ENCODE results near the gene LGMN.
"Not testable (repeated sequence)": the region's sequence is repeated elsewhere in the genome, so short reads cannot be mapped to it uniquely, and the experiment has no call there.

LGMN gene

GRCh38 chr14:92748259-92749016, at the start of gene LGMN:
Gene LGMN, minus strand, starts transcription at chr14:92748627. Its CDS starts 15,841 bp downstream, at chr14:92732786.
- peak; percentile 88 for DNase-seq

DNA sequence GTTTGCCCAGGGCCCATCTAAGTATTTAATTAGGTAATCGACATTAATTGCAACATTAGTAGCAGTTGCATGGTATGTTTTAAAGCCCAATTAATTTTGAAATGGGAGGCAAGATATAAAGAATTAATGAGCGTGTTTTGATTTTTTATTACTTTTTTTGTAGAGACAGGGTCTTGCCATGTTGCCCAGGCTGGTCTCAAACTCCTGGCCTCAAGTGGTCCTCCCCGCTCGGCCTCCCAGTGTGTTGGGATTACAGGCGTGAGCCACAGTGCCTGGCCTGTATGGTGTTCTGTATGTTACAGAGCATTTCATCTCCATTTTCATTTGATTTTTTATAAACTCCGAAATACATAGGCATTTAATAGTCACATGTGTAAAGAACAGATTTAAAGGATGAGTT, 46.5 kb upstream of the LGMN start:
- DNase-seq, result no peak

- DNase-seq, result no peak
These were observed 46.1 kb upstream of the LGMN start for GRCh38 chr14:92794547-92794941.

GRCh38 chr14:92793709-92794546, 45.5 kb upstream of the LGMN start, which contains the start of gene GOLGA5:
Gene GOLGA5, plus strand, starts transcription at chr14:92794305. Its CDS starts 3,133 bp downstream, at chr14:92797438.
- DNase-seq, result peak; percentile 97

GRCh38 chr14:92792885-92793284, 44.5 kb upstream of the LGMN start:
- no peak for DNase-seq

- no peak for DNase-seq
These were observed 41.1 kb upstream of the LGMN start for GRCh38 chr14:92789457-92790089.

GRCh38 chr14:92787554-92787953, 39.1 kb upstream of the LGMN start:
- no peak for DNase-seq

- DNase-seq, result no peak
These were observed 38.0 kb upstream of the LGMN start for GRCh38 chr14:92786427-92786756.

DNA sequence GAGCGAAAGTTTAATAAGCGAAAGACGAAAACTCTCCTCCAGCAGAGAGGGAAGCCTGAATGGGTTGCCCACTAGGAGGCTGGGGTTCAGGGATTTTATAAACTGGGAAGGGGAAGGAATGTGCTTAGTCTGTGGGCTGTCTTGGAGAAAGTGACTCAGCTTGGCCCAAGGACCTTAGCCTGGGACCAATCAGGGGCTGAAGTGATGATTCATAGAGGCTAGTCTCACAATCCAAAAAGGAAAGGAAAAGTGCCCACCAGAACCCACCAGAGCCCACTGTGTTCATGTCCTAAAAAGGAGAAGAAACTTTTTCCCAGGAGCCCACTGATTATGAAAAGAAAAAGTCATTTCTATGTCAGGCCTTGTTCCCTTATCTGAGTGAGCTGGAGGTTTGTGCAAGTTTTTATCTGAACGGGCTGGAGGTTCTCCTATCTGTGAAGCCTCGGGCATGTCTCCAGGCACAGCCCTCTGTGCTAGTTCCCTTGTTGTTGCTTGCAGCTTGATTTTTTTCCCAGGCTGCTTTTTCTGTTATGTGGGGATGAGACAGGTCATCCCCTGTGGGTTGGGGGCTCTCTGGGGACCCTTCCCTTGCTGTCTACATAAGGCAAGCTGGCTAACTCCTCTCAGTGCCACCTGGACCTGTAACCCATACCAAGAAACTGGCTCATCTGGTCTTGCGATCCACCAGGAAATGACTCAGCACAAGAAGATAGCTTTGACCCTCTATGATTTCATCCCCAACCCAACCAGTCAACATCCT, 37.4 kb upstream of the LGMN start:
- no peak for DNase-seq

DNA sequence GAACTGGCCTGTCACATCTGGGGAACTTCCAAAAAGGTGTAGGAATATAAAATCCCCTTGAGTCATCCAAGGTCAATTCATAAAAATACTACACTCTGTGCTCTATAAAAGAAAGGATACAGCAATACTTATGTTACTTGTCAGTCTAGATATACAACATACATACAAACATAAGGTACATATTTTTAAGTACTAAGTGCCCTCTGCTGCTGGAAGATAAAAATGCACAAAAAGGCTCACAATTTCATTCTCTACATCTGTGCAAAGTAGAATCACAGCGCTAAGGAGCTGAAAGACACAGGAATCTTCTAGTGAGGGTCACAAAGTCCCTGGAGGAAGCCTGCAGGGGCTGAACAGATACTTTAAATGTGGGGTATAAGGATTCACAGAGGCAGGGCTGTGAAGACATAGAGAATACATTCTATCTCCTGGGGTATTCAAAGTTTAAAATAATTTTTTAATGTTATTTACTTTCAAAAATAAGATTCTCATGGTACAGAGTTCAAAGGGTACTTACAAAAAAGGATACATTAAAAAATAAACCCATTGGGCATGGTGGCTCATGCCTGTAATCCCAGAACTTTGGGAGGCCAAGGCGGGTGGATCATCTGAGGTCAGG, 35.5 kb upstream of the LGMN start:
- peak; percentile 31 for DNase-seq

GRCh38 chr14:92781350-92781749, 32.9 kb upstream of the LGMN start:
- DNase-seq, result no peak

DNA sequence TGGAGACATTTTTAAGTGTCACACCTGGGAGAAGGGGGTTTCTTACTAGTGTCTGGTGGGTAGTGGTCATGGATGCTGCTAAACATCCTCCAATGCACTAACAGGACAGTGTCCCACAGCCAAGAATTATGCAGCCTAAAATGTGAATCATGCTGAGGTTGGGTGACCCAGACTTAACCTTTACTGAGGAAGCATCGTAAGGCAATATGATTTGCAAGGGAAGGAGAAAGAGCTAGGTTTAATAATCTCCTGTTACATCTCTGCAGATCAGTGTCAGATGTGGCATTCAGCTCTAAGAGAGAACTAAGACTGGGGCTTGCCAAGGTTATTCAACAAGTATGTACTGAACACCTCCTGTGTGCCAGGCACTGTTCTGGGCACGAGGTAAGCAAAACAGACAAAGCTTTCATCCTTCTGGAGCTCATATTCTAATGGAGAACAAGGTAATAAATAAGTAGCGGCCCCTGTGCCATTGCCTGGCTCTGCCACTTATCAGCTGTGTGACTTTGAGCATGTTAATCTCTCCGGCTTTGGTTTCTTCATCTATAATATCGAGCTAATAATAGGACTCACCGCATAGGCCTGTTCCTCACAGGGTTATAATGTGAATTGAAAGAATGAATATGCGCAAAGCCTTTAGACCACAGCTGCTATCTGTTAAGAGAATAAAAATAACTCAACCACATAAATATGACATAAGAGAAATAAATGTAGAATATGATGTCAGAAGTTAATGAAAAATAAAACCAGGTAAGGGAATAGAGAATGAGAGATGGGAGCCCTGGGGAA, 32.2 kb upstream of the LGMN start:
- no peak for DNase-seq

DNA sequence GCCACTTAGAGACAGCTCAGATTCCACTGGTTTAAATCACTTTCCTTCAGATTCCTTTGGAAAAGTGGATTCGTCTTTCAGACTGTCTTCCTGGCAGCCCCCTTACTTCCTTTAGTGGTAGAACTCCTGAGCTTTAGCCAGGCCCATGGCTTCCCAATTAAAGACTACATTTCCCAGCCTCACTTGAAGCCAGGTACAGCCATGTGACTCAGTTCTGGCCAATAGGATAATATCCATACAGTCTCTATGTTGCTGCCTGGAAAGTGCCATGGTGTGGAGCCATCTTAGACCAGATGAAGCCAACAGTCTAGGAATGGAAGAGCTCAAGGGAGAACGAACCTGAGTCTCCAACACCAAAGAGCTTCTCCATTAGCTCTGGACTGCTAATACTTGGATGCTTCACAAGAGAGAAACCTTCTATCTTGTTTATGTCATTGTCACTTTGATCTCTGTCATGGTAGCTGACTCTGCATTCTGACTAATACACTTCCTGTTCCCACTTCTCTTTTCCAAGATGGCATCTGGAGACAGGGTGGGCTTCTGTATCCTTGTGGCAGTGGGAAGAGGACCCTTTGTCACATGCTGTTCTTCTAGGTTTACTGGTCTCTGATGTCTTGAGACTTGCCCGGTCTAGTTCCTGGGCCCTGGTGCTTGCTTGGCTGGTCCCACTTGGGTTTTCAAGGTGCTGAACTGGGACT, 30.6 kb upstream of the LGMN start:
- not testable (repeated sequence) for DNase-seq

DNA sequence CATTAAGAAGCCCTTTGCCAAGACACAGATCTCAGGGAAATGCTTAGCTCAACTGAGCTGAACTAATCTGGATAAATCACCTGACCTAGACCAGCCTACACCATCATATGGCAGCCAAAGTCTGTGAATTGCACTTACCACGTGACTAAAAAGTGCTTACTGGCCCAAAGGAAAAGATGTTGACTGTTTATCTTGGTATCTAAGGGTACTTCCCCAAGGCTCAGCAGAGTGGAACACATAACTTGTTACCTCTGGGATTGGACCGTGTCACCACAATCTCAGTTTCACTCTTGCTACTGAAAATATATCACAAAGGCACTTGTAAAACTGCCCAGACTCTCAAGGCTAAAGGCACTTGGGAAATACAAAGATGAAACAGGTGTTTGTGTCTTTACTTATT, 26.9 kb upstream of the LGMN start:
- peak; percentile 37 for DNase-seq

DNA sequence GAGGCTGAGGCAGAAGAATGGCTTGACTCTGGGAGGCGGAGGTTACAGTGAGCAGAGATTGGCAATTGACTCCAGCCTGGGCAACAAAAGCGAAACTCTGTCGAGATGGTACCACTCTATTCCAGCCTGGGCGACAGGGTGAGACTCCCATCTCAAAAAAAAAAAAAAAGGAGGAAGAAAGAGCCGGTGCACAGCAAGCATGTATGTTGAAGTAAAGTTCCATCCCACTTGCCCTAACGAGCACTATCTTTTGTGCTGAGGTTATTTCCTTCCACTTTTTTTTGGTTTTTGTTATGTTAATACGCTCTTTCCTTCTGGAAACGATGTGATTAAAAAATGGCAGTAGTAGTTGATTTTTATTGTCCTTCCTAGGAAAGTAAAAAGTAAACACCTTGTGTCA, 26.1 kb upstream of the LGMN start:
- DNase-seq, result no peak

DNA sequence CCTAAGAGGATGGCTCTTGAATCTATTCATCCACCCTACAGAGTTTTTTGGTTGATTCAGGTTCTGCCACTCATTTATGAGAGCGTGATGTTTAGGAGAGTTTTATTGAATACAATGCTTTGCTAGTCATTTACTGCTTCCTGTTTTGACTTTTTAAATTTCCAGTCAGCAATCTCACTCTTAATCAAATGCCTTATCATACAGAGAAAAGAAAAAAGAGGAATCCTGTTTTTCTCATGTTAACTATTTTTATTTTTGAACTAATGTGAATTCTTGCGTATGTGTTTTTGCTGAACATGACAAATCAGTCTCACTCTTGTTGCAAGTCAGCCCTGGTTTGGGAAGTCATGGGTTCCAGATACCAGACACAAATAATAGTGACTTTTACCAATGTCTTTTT, 22.1 kb upstream of the LGMN start:
- no peak for DNase-seq

DNA sequence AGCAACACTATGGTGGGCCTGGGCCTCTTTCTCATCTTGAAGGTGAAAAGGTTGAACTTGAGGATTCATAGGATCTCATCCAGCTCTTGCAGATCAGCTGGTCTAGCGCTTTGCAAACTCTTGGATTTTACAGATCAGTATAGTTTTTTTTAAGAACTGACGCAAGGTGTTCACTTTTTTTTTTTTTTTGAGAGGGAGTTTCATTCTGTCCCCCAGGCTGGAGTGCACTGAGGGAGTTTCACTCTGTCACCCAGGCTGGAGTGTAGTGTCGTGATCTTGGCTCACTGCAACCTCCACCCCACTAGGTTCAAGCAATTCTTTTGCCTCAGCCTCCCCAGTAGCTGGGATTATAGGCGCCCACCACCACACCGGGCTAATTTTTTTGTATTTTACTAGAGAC, 20.4 kb upstream of the LGMN start:
- no peak for DNase-seq

- peak; percentile 49 for DNase-seq
These were observed 19.8 kb upstream of the LGMN start for GRCh38 chr14:92768236-92768635.

- not testable (repeated sequence) for DNase-seq
These were observed 15.5 kb upstream of the LGMN start for GRCh38 chr14:92763666-92764631.

- no peak for DNase-seq
These were observed 12.0 kb upstream of the LGMN start for GRCh38 chr14:92760524-92760805.
